Stimulated activated CD8-positive, alpha-beta memory T cell treated with anti-CD3 and anti-CD28 coated beads, Interleukin-12 subunit alpha, Interleukin-12 subunit beta, amount 100 ng/mL, for 24 hours (primary cell): Measurements from ENCODE around the gene TRIM13.

Experiments used
- DNase-seq: peaks from one replicate; pipeline ENCODE4 v3.0.0-alpha.2; 2020; ENCODE audit errors: extremely low read depth

TRIM13 gene

DNA sequence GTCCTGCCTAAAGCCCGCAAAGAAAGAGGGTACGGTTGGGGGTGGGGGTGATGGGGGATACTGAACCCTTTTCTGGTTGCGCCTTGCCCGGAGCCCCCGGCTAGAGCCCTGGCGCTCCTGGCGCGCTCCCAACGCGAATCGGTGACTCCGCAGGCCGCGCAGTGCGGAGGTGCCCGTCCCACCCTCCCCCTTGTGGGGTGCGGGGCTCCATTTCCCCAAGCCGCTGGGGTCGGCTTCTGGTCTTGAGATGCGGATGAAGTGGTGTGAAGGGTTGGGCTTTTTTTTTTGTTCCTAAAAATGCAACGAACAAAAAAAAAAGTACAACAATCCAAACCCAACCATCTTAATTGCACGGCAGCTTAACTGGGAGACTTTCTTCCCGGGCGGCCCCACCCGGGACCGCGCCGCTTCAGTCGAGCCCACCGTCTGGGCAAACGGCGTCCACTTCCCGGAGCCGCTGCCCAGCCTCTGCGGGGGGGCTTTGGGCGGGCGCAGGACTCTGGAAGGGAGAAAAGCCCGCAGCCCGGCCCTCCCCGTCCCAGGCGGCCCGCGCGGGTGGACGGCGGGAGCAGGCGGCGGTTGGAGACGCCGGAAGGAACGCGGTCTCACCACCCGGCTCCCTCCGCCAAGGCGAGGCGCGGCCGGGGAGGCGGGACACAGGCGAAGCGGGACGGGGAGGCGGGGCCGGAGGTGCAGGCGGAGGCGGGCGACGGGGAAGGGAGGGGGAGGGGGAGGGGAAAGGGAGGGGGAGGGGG, 504 bp upstream of the TRIM13 start:
- peak; percentile 71 for DNase-seq

DNA sequence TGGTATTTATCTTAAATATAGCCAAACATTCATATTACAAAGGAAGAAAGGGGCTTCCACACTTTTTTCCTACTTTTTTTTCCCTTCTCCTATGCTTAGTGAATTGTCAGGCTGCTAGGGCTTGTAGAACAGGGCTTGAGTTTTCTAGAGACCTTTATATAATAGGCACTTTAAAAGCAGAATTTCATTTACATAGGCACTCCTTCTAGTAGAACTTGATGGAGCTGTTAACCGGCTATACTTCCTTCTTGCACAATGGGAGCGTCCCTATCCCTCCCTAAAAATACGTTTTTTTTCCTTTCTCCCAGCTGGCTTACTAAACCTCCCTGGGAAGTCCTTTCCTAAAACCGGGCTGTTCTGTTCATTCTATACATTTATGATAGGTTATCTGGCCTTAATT, 1.1 kb downstream of the TRIM13 start:
- no peak for DNase-seq

DNA sequence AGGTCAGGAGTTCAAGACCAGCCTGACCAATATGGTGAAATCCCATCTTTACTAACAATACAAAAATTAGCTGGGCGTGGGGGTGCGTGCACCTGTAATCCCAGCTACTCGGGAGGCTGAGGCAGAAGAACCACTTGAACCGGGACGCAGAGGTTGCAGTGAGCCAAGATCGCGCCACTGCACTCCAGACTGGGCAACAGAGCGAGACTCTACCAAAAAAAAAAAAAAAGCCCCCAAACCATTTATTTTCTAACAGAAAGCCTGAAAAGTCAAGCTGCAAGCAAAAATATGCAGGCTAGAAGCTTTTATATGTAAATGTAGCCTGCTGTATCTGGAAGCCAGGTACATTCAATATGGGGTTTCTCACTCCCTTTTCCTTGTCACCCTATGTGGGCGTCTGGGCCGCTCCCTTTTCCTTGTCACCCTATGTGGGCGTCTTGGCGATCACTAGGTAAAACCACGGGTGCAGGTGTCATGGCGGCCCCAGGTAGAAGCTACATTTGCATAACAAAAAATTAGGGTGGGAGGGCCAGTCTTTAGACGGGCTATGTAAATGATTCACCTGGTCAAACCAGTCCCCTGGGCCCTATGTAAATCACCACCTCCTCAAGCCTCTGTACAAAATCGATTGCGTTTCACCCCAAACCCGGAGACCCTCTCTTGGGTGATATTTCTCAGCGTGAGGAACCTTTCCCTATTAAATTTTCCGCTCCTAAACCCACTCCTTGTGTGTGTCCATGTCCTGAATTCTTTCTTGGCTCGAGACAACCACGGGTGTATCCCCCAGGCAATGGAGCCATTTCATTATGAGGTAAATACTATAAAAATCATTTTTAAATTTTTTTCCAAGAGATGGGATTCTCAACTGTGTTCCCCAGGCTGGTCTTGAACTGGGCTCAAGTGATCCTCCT, 2.1 kb downstream of the TRIM13 start:
- DNase-seq, result no peak

DNA sequence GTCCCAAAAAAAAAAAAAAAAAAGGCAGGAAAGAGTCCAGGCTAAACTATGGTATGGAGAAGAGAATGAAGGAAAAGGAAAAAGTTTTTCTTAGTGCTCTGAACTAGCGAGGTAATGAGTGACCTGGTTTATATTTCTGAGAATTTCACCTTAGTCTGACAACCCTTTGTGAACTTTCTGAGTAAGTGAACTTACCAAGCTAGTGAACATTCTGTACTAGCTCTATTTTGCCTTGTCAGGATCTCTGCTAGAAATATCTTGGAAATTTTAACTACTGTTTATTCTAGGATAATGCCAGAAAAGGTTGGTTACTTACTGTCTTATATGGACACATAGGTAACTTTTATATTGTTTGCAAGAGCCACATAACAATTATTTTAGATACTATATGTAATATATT, 4.4 kb downstream of the TRIM13 start:
- no peak for DNase-seq

DNA sequence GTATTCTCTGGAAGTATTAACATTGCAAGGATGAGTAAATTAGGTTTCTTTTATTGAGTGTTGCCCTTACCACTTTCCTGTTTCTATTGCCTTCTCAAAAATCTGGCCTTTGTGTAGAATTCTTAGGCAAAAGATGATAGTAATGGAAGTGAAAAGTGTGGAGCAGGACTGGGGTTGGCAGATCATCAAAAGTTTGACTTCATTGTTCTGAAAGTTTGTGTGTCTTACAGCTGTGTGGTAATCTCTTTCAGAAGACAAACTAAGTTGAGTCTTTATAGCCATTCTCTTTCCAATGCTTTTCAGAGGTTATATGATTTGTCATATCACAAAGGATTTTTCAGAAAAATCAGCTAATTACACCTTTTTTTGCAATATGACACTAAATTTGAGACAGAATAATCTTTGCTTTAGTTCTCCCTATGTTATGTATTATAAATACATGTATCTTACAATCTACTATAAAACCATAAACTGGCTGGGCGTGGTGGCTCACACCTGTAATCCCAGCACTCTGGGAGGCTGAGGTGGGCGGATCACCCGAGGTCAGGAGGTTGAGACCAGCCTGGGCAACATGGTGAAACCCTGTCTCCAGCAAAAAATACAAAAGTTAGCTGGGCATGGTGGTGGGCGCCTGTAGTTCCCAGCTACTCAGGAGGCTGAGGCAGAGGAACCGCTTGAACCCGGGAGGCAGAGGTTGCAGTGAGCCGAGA, 9.7 kb downstream of the TRIM13 start:
- DNase-seq, result no peak

DNA sequence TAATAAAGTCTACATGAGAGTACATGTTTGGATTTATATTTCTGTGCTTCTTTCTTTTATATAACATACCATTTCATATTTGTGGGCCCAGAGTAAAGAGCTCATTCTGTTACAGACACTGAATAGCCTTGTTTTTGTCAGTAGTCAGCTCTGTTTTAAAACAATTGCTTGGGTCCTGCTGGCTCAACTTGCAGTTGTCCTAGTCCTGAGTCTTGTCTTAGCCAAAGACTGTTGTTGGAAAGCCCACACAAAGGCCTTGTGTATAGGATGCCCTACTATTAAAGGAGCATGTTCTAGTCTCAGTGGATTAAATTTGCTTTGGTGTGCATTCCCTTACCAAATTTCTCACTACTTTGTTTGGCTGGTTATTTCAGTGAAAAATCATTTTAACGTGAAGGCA, 14.6 kb downstream of the TRIM13 start:
- DNase-seq, result no peak

DNA sequence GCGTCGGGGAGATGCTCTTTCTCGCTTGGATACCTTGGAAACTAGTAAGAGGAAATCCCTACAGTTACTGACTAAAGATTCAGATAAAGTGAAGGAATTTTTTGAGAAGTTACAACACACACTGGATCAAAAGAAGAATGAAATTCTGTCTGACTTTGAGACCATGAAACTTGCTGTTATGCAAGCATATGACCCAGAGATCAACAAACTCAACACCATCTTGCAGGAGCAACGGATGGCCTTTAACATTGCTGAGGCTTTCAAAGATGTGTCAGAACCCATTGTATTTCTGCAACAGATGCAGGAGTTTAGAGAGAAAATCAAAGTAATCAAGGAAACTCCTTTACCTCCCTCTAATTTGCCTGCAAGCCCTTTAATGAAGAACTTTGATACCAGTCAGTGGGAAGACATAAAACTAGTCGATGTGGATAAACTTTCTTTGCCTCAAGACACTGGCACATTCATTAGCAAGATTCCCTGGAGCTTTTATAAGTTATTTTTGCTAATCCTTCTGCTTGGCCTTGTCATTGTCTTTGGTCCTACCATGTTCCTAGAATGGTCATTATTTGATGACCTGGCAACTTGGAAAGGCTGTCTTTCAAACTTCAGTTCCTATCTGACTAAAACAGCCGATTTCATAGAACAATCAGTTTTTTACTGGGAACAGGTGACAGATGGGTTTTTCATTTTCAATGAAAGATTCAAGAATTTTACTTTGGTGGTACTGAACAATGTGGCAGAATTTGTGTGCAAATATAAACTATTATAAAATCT, 15.7 kb downstream of the TRIM13 start:
- DNase-seq, result no peak

DNA sequence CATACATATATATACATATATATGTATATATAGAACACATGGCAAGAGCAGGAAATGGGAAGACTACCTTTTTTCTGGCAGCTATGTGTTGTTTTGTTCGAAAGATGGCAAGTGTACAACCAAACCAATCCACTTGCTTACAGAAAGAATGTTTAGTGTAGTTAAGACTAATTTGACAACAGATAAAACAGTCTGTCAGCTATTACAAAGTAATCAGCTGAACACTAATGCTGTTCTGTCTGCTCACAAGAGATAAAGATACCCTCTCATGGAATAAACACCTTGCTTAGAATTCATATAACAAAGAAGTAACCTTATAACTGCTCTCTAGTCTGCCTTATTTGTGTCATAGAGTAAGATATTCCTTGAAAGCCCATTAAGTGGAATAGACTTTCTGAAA, 17.5 kb downstream of the TRIM13 start:
- no peak for DNase-seq

DNA sequence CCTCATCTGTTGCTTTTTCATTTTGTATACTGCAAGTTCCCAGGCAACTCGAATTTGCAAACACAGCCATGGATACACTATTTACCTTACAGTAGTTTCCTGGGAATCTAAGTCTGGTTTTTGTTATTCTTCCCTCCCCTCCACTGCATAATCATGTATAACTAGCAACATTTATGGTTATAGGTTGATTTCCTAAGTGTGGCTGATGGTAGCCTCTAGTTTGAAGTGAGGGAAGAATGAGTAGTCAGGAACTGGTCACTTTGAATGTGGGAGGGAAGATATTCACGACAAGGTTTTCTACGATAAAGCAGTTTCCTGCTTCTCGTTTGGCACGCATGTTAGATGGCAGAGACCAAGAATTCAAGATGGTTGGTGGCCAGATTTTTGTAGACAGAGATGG, 18.4 kb downstream of the TRIM13 start, which contains the start of gene KCNRG:
Gene KCNRG (plus strand): TSS at position 187 of the 400 bp plus-strand sequence. CDS start 50 bp downstream, at position 237.
- DNase-seq, result no peak

DNA sequence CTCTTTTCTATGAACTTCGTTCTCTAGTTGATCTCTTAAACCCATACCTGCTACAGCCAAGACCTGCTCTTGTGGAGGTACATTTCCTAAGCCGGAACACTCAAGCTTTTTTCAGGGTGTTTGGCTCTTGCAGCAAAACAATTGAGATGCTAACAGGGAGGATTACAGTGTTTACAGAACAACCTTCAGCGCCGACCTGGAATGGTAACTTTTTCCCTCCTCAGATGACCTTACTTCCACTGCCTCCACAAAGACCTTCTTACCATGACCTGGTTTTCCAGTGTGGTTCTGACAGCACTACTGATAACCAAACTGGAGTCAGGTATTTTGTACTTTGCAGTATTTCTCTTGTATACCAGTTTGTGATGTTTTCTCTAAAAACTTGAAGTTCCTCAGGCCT, 18.9 kb downstream of the TRIM13 start:
- no peak for DNase-seq

DNA sequence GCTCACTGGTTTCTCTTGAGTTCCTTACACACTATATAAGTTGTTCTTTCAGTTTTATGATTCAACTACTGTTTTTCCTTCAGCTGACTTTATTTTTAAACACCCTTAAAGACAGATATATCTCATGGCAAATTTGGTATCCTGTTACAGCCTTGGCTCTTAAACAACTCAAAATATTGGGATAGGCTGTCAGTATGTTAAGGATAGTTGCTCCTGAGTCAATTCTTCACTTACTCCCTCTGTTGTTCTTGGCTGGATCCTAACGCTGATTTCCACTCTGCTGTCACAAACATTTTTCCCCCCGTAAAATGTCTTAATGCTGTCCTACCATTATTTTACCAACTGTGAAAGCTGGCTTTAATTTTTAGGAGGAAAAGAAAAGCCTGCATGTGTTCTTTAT, 19.6 kb downstream of the TRIM13 start:
- DNase-seq, result no peak

DNA sequence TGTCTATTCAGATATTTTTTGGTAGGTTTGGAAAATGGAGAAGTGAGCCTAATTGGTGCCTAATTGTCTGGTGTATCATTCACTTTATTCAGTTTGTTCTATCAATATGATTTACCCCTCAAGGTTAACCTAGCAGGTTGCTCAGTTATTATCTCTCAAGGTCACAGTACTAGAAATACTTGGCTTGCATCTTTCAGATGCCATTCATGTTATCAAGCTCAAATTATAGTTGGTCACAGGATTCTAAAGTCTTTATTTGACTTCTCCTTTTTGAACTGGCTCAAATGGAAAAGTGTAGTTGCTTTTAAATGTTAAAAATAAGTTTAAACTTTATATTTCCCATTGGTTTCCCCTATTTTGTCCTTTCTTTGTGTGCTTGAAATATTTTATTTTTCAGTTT, 21.0 kb downstream of the TRIM13 start:
- DNase-seq, result no peak

DNA sequence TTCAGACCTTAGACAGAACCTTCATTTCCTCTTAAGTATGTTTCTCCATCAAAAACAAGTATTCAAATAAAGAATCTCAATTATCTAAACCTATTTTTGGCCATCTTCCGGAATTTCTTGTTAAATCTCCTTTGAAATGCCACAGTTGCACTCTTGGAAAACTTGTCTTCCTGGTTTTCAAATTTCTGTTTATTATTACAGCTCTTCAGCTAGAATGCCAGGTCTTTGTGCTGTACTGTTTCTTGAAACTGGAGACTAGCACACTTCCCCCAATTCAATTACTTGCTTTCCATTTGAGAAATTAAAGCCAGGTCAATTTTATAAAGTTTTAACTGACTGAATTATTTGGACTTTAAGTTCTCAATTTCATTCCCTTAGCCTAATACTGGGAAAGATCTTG, 28.6 kb downstream of the TRIM13 start:
- no peak for DNase-seq

DNA sequence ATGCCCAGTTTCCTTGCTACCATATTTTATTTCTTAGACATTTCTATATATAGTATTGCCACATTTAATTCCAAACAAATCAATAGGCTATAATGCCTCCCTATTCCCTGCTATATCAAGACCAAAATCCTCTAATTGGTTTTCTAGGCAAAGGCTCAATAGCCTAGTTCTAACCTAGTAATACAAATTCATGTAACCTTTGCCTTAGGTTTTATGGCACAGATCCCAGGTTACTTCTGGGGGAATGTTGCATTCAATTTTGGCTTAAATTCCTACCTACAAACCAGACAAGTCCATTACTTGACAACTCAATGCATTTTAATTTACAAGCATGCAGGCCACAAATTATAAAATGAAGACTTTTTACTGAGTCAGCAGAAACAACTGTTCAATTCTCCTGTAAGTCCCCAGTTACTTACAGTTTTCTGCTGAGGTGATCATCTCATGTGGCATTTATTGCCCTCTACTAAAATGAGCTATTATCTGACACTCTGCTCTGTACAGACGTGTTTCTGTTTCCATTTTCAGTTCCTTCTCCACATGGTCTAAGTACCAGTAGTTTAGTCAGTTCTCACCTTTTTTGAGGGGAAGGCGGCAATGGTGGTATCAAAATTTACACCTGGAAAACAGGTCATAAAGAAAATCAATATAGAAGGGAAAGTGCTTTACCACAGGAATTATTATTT, 30.1 kb downstream of the TRIM13 start:
- no peak for DNase-seq

DNA sequence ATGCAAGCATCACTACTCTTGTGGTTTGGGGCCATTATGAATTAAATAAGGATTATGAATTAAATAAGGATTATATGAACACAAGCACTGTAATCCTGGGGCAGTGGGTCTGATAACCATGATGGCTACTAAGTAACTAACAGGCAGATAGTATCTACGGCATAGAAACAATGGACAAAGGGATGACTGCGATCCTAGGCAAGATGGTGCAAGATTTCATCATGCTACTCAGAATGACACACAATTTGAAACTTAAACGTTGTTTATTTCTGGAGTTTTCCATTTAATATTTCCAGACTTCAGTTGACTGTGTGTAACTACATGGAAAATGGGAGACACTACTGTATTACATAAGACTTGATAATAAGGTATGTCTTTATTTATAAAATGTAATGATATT, 33.5 kb downstream of the TRIM13 start:
- no peak for DNase-seq

DNA sequence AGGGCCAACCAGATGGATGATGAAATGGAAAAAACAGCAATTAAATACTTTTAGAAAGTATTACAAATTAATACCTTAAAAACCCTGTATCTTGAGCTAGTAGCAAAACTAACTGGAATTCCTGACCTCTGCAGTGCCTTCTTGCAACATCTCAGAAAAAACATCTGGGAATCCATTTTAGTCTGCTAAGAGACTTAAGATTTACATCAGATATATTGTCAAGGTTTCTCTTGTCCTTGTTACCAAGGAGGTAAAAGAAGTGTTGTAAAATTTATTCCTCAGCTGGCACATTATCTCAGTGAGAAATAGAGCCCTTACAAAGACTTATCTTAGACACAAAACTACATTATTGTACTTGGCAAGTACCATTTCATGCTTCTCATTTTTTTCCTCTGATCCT, 36.9 kb downstream of the TRIM13 start:
- DNase-seq, result no peak

DNA sequence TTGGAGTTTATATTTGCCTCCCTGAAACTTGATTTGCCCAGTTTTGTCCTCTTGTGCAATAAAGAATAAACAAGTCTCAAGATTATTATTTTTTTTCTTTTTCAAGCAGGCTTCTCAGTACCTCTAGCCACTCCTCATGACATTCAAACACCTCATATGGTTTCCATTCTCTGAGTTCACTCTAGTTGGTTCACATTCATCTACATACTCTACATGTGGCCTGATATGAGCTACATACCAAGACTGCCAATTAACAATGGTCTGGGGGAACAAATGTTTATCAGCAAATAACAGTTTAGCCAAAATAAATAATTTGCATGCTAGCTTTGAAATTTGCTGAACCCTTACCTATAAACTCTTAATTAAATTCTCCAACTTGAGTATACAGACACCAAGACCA, 40.9 kb downstream of the TRIM13 start:
- DNase-seq, result no peak

DNA sequence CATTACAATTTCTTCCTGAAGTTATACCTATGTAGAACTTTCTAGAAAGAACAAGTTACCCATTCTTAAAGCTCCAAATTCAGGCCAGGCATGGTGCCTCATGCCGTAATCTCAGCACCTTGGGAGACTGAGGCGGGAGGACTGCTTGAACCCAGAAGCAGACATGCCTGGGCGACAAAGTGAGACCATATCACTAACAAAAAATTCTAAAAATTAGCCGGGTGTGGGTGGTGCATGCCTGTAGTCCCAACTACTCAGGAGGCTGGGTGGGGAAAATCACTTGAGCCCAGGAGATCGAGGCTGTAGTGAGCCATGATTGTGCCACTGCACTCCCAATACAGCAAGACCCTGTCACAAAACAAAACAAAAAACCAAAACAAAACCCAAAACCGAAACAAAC, 41.4 kb downstream of the TRIM13 start:
- DNase-seq, result no peak

DNA sequence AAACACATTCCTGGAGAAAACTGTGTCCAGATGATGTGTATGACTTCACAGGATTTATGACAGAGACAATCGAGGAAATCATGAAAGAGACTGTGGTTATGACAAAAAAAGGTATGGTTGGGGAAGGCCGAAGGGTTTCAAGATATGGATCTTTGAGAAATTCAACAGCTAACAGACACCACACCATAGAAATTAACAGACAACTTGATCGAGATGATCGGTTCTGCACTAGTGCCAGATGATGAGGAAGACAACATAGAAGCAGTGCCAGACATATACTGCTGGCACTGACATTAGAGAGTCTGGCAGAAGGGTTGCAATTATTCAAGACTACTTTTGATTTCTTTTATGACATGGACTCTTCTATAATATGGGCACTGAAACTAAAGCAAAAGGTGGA, 55.6 kb downstream of the TRIM13 start:
- DNase-seq, result no peak

DNA sequence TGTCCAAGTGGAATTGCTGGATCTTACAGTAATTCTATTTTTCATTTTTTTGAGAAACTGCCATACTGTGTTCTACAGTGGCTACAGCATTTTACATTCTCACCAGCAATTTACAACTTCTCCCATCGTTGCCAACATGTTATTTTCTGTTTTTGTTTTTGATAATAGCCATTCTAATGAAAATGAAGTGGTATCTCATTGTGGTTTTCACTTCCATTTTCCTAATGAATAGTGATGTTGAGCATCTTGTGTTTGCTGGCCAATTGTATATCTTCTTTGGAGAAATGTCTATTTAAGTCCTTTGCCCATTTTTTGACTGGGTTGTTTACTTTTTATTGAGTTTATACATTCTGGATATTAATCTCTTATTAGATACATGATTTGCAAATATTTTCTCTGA, 57.0 kb downstream of the TRIM13 start:
- DNase-seq, result no peak

DNA sequence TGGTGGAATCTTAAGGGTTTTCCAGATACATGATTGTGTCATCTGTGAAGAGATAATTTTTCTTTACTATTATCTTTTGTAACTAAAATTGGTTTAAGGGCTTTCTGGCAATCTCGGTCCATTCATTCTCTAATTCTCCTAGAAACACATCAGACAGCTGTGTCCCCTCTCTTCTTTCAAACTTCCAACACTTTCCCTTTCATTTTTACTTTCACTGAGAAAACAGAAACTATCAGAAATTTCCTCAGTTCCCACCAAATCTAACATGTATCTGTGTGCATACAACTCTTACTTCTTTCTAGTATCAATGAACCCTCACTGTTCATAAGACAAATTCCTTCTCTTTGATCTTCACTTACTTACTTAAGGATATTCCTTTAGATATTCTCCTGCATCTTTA, 58.6 kb downstream of the TRIM13 start:
- DNase-seq, result no peak
